ENCODE results near the gene ITPKC. TPM values are rescaled to one million over a fixed set of nuclear protein-coding genes. Genes with fewer than 3 reads are reported as not detected.

The ITPKC gene
- total and polyA plus RNA-seq, 9 donors, result 8.2 to 13.0 (median 11.1) TPM

DNA sequence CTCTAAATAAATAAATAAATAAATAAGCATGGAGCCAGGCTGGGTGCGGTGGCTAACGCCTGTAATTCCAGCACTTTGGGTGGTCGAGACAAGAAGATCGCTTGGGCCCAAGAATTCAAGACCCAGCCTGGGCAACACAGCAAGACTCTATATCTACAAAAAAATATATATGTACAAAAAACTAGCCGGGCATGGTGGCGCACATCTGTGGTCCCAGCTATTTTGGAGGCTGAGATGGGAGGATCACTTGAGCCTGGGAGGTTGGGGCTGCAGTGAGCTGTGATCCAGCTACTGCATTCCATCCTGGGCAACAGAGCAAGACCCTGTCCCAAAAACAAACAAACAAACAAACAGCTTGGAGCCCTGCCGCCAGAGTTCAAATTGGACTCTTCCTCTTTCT is 30.6 kb downstream of the ITPKC start:
- no peak overlapping the region for H3K4me3 ChIP-seq (ENCODE audit: low read length)
- DNase-seq, result no peak
- no peaks in the 10 kb centered on the region for H3K9me3 ChIP-seq (replicated peaks; ENCODE audit: control insufficient read depth, low read depth, low read length)
- no peaks in the 10 kb centered on the region for H3K36me3 ChIP-seq (ENCODE audit: control insufficient read depth, insufficient read depth, low read length)
- H3K27me3 ChIP-seq (ENCODE audit: control insufficient read depth, insufficient read depth, low read length), result no peaks in the 10 kb centered on the region
- no peak overlapping the region for H3K27ac ChIP-seq (ENCODE audit: low read length)
- WGBS (ENCODE audit: insufficient coverage), result no CpG with 5 or more reads among the region's 7 CpGs
- peaks cover 24% of the 10 kb centered on the region for H3K4me1 ChIP-seq (ENCODE audit: control insufficient read depth, insufficient read depth, low read length)

DNA sequence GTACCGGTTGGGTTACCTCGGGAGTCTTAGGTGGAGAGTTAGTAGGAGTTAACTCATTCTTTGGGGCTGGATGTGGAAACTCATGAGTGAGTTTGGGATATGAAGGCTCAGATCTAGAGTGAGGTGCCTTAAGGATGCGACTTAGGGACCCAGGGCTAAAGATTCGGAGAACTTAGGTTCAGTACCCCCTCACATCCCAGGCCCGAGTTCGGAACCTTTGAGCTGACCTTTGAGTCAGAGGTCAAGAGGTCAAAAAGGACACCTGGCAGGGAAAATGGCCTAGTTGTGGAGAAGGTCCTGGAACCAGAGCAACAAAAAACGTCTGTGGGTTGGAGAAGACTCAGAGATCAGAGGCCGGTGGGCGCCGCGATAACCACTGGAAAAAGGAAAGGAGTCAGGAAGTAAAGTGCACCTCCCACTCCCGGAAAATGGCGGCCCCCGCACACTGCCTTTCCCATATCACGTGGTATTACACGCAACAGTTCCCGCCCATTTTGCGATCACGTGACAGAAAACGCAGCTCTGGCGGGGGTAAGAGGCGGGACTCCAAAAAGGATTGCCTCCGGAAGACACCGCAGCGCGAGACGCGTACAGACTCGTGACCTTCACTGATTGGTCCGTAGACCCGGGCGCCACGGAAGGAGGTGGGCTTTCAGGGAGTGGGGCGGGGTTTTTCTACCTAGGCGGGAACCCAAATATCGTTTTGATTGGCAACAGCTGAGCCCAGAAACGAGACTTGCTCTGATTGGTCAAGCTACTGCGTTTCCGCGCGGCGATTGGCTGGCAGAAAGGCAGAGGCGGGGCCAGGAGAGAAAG is 33.4 kb downstream of the ITPKC start, which contains the start of gene ACTMAP:
TSS of gene ACTMAP (minus strand) at position 420 of the 816 bp plus-strand sequence. CDS start 674 bp downstream, outside the sequence.
- peak within 1 kb of the TSS; percentile 97 for H3K27ac ChIP-seq (ENCODE audit: low read length)
- H3K4me3 ChIP-seq (ENCODE audit: low read length), result peak within 1 kb of the TSS; percentile 73
- H3K9me3 ChIP-seq (replicated peaks; ENCODE audit: control insufficient read depth, low read depth, low read length), result no peaks in the 10 kb centered on the region
- under 1% methylated on average over 31 of the region's 43 CpGs for WGBS (ENCODE audit: insufficient coverage)
- H3K27me3 ChIP-seq (ENCODE audit: control insufficient read depth, insufficient read depth, low read length), result no peaks in the 10 kb centered on the region
- peaks cover 11% of the 10 kb centered on the region for H3K36me3 ChIP-seq (ENCODE audit: control insufficient read depth, insufficient read depth, low read length)
- H3K4me1 ChIP-seq (ENCODE audit: control insufficient read depth, insufficient read depth, low read length), result peaks cover 27% of the 10 kb centered on the region
- peak; percentile 100 for DNase-seq

- Histone ChIP-seq H3K27ac (ENCODE audit: low read length) (peak within 1 kb of the TSS; percentile 97), H3K4me3 (ENCODE audit: low read length) (peak within 1 kb of the TSS; percentile 73), H3K9me3 (replicated peaks; ENCODE audit: control insufficient read depth, low read depth, low read length) (no peaks in the 10 kb centered on the region), H3K27me3 (ENCODE audit: control insufficient read depth, insufficient read depth, low read length) (no peaks in the 10 kb centered on the region), H3K4me1 (ENCODE audit: control insufficient read depth, insufficient read depth, low read length) (peaks cover 27% of the 10 kb centered on the region), H3K36me3 (ENCODE audit: control insufficient read depth, insufficient read depth, low read length) (peaks cover 19% of the 10 kb centered on the region)
- under 1% methylated on average over 45 of the region's 46 CpGs for WGBS (ENCODE audit: insufficient coverage)
- peak; percentile 99 for DNase-seq
Observed at GRCh38 chr19:40750874-40751537, 34.1 kb downstream of the ITPKC start, which contains the start of gene SNRPA. Gene SNRPA, plus strand, starts transcription at chr19:40751203. Its CDS starts 206 bp downstream, at chr19:40751409.

GRCh38 chr19:40752257-40752781 is 35.4 kb downstream of the ITPKC start:
- no peak for DNase-seq
- no peaks in the 10 kb centered on the region for H3K27me3 ChIP-seq (ENCODE audit: control insufficient read depth, insufficient read depth, low read length)
- H3K4me1 ChIP-seq (ENCODE audit: control insufficient read depth, insufficient read depth, low read length), result peaks cover 27% of the 10 kb centered on the region
- H3K36me3 ChIP-seq (ENCODE audit: control insufficient read depth, insufficient read depth, low read length), result peaks cover 31% of the 10 kb centered on the region
- WGBS (ENCODE audit: insufficient coverage), result 83% methylated on average over 4 of the region's 12 CpGs
- no peak overlapping the region for H3K27ac ChIP-seq (ENCODE audit: low read length)
- no peaks in the 10 kb centered on the region for H3K9me3 ChIP-seq (replicated peaks; ENCODE audit: control insufficient read depth, low read depth, low read length)
- peak overlapping the region; percentile 73 for H3K4me3 ChIP-seq (ENCODE audit: low read length)

GRCh38 chr19:40754611-40755247 is 37.8 kb downstream of the ITPKC start:
- no peak overlapping the region for H3K4me3 ChIP-seq (ENCODE audit: low read length)
- no peak overlapping the region for H3K27ac ChIP-seq (ENCODE audit: low read length)
- 93% methylated on average over 6 of the region's 9 CpGs for WGBS (ENCODE audit: insufficient coverage)

GRCh38 chr19:40755248-40755624 is 38.3 kb downstream of the ITPKC start:
- DNase-seq, result no peak
- Histone ChIP-seq H3K27me3 (ENCODE audit: control insufficient read depth, insufficient read depth, low read length) (no peaks in the 10 kb centered on the region), H3K4me3 (ENCODE audit: low read length) (no peak overlapping the region), H3K4me1 (ENCODE audit: control insufficient read depth, insufficient read depth, low read length) (peaks cover 13% of the 10 kb centered on the region), H3K36me3 (ENCODE audit: control insufficient read depth, insufficient read depth, low read length) (peaks cover 53% of the 10 kb centered on the region), H3K9me3 (replicated peaks; ENCODE audit: control insufficient read depth, low read depth, low read length) (no peaks in the 10 kb centered on the region), H3K27ac (ENCODE audit: low read length) (no peak overlapping the region)
- WGBS (ENCODE audit: insufficient coverage), result no CpG with 5 or more reads among the region's 3 CpGs

More at GRCh38 chr19:40754611-40755247, 37.8 kb downstream of the ITPKC start:
- DNase-seq, result no peak
- Histone ChIP-seq H3K27me3 (ENCODE audit: control insufficient read depth, insufficient read depth, low read length) (no peaks in the 10 kb centered on the region), H3K9me3 (replicated peaks; ENCODE audit: control insufficient read depth, low read depth, low read length) (no peaks in the 10 kb centered on the region), H3K36me3 (ENCODE audit: control insufficient read depth, insufficient read depth, low read length) (peaks cover 48% of the 10 kb centered on the region), H3K4me1 (ENCODE audit: control insufficient read depth, insufficient read depth, low read length) (peaks cover 17% of the 10 kb centered on the region)

DNA sequence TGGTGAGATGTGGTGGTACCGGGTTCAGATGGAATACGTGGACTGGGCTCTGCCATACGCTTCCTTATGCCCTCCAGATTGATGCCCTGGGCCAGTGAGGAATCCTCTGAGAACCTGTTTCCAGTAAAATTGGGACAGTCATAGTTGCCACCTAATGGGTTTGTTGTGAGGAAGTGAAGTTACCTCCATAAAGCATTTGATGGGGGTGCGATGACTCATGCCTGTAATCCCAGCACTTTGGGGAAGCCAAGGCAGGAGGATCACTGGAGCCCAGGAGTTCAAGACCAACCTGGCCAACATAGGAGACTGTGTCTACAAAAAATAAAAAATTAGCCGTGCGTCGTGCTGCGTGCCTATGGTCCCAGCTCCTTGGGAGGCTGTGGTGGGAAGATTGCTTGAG is 38.9 kb downstream of the ITPKC start:
- Histone ChIP-seq H3K9me3 (replicated peaks; ENCODE audit: control insufficient read depth, low read depth, low read length) (no peaks in the 10 kb centered on the region), H3K36me3 (ENCODE audit: control insufficient read depth, insufficient read depth, low read length) (peaks cover 58% of the 10 kb centered on the region), H3K27me3 (ENCODE audit: control insufficient read depth, insufficient read depth, low read length) (no peaks in the 10 kb centered on the region), H3K27ac (ENCODE audit: low read length) (no peak overlapping the region), H3K4me1 (ENCODE audit: control insufficient read depth, insufficient read depth, low read length) (peaks cover 13% of the 10 kb centered on the region), H3K4me3 (ENCODE audit: low read length) (no peak overlapping the region)
- WGBS (ENCODE audit: insufficient coverage), result 100% methylated on average over 3 of the region's 8 CpGs
- no peak for DNase-seq

DNA sequence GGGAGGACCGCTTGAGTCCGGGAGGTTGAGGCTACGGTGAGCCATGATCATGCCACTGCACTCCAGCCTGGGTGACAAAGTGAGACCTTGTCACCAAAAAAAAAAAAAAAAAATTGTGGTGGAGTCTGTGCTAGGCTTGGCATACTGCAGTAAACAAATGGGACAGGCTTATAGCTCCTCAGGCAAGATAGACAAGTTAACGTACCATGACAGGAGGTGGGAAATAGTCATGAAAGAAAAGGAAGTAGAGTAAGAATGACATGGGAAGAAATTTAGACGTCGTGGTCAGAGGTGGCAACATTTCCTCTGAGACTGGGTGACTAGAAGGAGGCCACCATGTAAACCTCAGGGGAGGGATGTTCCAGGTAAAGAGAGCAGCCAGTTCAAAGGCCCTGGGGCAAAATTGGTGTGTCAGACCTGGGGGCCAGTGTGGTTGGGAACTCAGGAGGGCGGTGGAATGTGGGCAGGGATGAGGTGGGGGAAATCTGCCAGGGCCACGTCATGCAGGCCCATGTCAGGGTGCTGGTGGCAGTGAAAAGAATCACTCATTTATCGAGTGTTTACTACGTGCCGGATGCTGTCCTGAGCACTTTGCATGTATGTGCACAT is 39.7 kb downstream of the ITPKC start:
- Histone ChIP-seq H3K36me3 (ENCODE audit: control insufficient read depth, insufficient read depth, low read length) (peaks cover 66% of the 10 kb centered on the region), H3K4me1 (ENCODE audit: control insufficient read depth, insufficient read depth, low read length) (peaks cover 12% of the 10 kb centered on the region), H3K27me3 (ENCODE audit: control insufficient read depth, insufficient read depth, low read length) (no peaks in the 10 kb centered on the region), H3K9me3 (replicated peaks; ENCODE audit: control insufficient read depth, low read depth, low read length) (no peaks in the 10 kb centered on the region), H3K4me3 (ENCODE audit: low read length) (no peak overlapping the region), H3K27ac (ENCODE audit: low read length) (no peak overlapping the region)
- WGBS (ENCODE audit: insufficient coverage), result 78% methylated on average over 5 of the region's 11 CpGs
- no peak for DNase-seq

DNA sequence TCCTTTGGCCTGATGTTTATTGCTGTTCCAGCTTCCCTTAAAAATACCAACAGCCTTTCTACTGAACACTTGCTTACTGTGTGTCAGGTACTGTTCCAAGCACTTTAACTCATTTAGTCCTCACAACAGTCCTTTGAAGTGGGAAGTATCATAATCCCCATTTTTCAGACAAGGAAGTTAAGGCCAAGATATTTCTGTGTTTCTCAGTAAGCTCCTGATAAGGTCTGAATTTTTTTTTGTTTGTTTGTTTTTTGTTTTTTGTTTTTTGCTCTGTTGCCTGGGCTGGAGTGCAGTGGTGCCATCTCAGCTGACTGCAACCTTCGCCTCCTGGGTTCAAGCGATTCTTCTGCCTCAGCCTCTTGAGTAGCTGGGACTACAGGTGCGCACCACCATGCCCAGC is 41.6 kb downstream of the ITPKC start:
- DNase-seq, result no peak
- Histone ChIP-seq H3K27me3 (ENCODE audit: control insufficient read depth, insufficient read depth, low read length) (no peaks in the 10 kb centered on the region), H3K36me3 (ENCODE audit: control insufficient read depth, insufficient read depth, low read length) (peaks cover 84% of the 10 kb centered on the region), H3K9me3 (replicated peaks; ENCODE audit: control insufficient read depth, low read depth, low read length) (no peaks in the 10 kb centered on the region), H3K4me1 (ENCODE audit: control insufficient read depth, insufficient read depth, low read length) (peaks cover 3% of the 10 kb centered on the region), H3K27ac (ENCODE audit: low read length) (no peak overlapping the region), H3K4me3 (ENCODE audit: low read length) (no peak overlapping the region)
- 96% methylated on average over 3 of the region's 3 CpGs for WGBS (ENCODE audit: insufficient coverage)
